Colonic mucosa (tissue), 4 donors: ENCODE measurements around the gene DOHH. TPM values are rescaled to one million over a fixed set of nuclear protein-coding genes. Genes with fewer than 3 reads are reported as not detected.

ENCODE experiments used
- DNase-seq: peaks from one replicate; pipeline ENCODE4 v3.0.0-alpha.2; 2020
- H3K27ac ChIP-seq: fragments of 200-600 bp; one replicate; pipeline ENCODE4 v1.8.0; 2021
- H3K27me3 ChIP-seq: fragments of 200-600 bp; one replicate; pipeline ENCODE4 v1.8.0; 2021
- H3K36me3 ChIP-seq: fragments of 200-600 bp; one replicate; pipeline ENCODE4 v1.8.0; 2021
- H3K4me1 ChIP-seq: fragments of 200-600 bp; one replicate; pipeline ENCODE4 v1.8.0; 2021; ENCODE audit warnings: mild to moderate bottlenecking
- H3K4me3 ChIP-seq: fragments of 200-600 bp; one replicate; pipeline ENCODE4 v1.8.0; 2021
- H3K9ac ChIP-seq, 2 donors: one replicate each; pipeline ENCODE4 v1.7.0; 2013; ENCODE audit warnings: control low read depth in 2 of 2, low read depth in 2 of 2, low read length in 2 of 2
- H3K9me3 ChIP-seq: fragments of 200-600 bp; one replicate; pipeline ENCODE4 v1.8.0; 2021
- intact Hi-C: fragments of 100-400 bp; cut with DNase I; formaldehyde crosslinking; loops from one replicate; pipeline ENCODE4 v1.14.1; 2022
- total RNA-seq, 2 donors: library from RNA; stranded (reverse); fragmentation: NEBNext Ultra II Directional in 1 of 2; extraction: Animal tissue kit (Norgen Biotek cat#: 25700) in 1 of 2; gene quantifications; one replicate each; pipeline ENCODE4 v1.2.1, GENCODE V29; 2021
- TF ChIP-seq, protein P1 (sequence below): fragments of 200-600 bp; IDR thresholded peaks from one replicate; pipeline ENCODE4 v1.8.0; 2022; ENCODE audit warnings: antibody characterized with exemption, mild to moderate bottlenecking
- donor health status: healthy.
- donor health status: DM: no; HTN: no; CAD: no.
- donor health status: DM: no; HTN: no; CAD: no.

Gene DOHH
- total RNA-seq, 2 donors from 2014 or later, result 9.5 to 24.4 TPM

DNA sequence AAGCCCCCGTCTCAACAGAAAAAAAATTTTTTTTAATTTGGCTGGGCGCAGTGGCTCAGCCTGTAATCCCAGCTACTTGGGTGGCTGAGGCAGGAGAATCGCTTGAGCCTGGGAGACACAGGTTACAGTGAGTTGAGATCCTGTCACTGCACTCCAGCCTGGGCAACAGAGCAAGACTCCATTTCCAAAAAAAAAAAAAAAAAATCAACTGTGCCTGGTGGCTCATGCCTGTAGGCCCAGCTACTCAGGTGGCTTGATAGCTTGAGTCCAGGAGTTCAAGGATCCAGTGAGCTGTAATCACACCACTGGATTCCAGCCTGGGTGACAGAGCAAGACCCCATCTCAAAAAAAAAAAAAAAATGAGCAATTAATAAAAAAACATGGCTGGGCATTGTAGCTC is 1.3 kb upstream of the DOHH start:
- H3K9me3 ChIP-seq, result no peaks in the 10 kb centered on the region
- TF ChIP-seq, protein P1, sequence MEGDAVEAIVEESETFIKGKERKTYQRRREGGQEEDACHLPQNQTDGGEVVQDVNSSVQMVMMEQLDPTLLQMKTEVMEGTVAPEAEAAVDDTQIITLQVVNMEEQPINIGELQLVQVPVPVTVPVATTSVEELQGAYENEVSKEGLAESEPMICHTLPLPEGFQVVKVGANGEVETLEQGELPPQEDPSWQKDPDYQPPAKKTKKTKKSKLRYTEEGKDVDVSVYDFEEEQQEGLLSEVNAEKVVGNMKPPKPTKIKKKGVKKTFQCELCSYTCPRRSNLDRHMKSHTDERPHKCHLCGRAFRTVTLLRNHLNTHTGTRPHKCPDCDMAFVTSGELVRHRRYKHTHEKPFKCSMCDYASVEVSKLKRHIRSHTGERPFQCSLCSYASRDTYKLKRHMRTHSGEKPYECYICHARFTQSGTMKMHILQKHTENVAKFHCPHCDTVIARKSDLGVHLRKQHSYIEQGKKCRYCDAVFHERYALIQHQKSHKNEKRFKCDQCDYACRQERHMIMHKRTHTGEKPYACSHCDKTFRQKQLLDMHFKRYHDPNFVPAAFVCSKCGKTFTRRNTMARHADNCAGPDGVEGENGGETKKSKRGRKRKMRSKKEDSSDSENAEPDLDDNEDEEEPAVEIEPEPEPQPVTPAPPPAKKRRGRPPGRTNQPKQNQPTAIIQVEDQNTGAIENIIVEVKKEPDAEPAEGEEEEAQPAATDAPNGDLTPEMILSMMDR, result no peak
- intact Hi-C loops, result no loop called here

GRCh38 chr19:3499738-3500428 is 591 bp downstream of the DOHH start:
- intact Hi-C loops, result no loop called here
- peaks cover 6% of the 10 kb centered on the region for H3K36me3 ChIP-seq
- TF ChIP-seq, protein P1, result no peak
- H3K9ac ChIP-seq, result peak overlapping the region; percentile 88 to 92
- no peak for DNase-seq
- peaks cover 6% of the 10 kb centered on the region for H3K4me1 ChIP-seq
- no peaks in the 10 kb centered on the region for H3K9me3 ChIP-seq
- peak overlapping the region; percentile 36 for H3K27ac ChIP-seq
- H3K4me3 ChIP-seq, result peak overlapping the region; percentile 80
- H3K27me3 ChIP-seq, result no peaks in the 10 kb centered on the region

More for the DNA sequence above, 1.3 kb upstream of the DOHH start:
- Histone ChIP-seq H3K4me1 (peaks cover 12% of the 10 kb centered on the region), H3K27me3 (no peaks in the 10 kb centered on the region), H3K4me3 (no peak overlapping the region), H3K36me3 (no peaks in the 10 kb centered on the region), H3K9ac (no peak overlapping the region), H3K27ac (no peak overlapping the region)
- no peak for DNase-seq

- H3K27me3 ChIP-seq, result no peaks in the 10 kb centered on the region
- H3K36me3 ChIP-seq, result peaks cover 6% of the 10 kb centered on the region
- TF ChIP-seq, protein P1, result no peak
- no peaks in the 10 kb centered on the region for H3K9me3 ChIP-seq
- intact Hi-C loops, result no loop called here
- H3K4me3 ChIP-seq, result no peak overlapping the region
- peaks cover 6% of the 10 kb centered on the region for H3K4me1 ChIP-seq
- no peak overlapping the region for H3K9ac ChIP-seq
- H3K27ac ChIP-seq, result no peak overlapping the region
- no peak for DNase-seq
Observed at GRCh38 chr19:3497757-3498520, 2.5 kb downstream of the DOHH start.

DNA sequence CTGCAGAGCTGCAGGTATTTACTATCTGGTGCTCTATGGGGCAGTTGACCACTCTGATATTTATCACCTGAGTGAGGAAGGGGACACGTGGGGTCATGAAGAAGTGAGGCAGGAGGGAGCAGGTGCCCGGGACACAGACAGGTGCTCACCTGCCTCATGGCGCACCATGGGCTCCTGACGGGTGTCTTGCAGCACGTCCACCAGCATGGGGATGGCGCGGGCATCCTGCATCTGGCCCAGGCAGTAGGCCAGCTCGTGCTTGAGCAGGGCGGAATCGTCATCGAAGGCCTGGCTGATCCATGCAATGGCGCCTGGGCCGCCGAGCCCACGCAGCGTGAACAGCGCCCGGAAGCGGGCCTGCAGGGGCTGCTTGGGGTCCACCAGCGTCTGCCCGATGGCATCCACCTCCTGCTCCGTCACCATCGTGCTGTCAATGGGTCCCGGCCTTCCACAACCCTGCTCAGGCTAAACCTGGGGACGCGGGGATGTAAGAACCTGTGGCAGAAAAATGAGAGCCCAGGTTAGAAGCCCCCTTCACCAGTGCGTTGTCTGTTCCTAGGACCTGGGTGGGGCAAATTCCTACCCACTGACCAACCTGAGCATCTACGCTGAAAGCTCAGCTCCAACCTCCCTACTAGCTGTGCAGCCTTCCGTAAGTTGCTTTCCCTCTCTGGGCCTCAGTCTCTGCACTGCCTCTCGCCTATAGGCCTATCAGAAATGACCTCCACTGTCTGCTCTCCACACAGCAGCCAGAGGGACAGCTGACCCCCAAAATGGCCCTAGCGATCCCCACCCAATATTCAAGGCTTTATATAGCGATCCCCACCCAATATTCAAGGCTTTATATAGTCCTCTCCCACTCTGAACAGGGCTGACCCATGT is 3.8 kb downstream of the DOHH start:
- intact Hi-C loops, result no loop called here

More for the DNA sequence above, 3.8 kb downstream of the DOHH start:
- Histone ChIP-seq H3K9me3 (no peaks in the 10 kb centered on the region), H3K27me3 (no peaks in the 10 kb centered on the region), H3K36me3 (peaks cover 13% of the 10 kb centered on the region), H3K9ac (no peak overlapping the region), H3K4me3 (no peak overlapping the region), H3K27ac (no peak overlapping the region), H3K4me1 (peaks cover 6% of the 10 kb centered on the region)
- no peak for DNase-seq
- TF ChIP-seq, protein P1, result no peak
